ENCODE measurements around the gene IL10. TPM values are rescaled to one million over a fixed set of nuclear protein-coding genes. Genes with fewer than 3 reads are reported as not detected.
"Not testable (repeated sequence)": the region's sequence is repeated elsewhere in the genome, so short reads cannot be mapped to it uniquely, and the experiment has no call there.

IL10 gene
- total RNA-seq, 1 donor from 2014 or later: not detected

- Mint-ChIP-seq H3K27ac (ENCODE audit: unreplicated experiment) (no peak within 1 kb of the TSS), H3K4me1 (peaks cover 26% of the 10 kb centered on the region), H3K36me3 (ENCODE audit: low read depth) (no peaks in the 10 kb centered on the region), H3K4me3 (no peak within 1 kb of the TSS), H3K27me3 (ENCODE audit: low read depth) (no peaks in the 10 kb centered on the region), H3K9me3 (no peaks in the 10 kb centered on the region)
- no peak for DNase-seq (ENCODE audit: low read depth, low spot score)
- no peak for TF ChIP-seq CTCF (conservative IDR thresholded peaks at IDR 0.05)
Measured at GRCh38 chr1:206770531-206771337, 1.6 kb downstream of the IL10 start, which contains the start of gene IL19. Gene IL19, plus strand, starts transcription at chr1:206770773. Its CDS starts 65,890 bp downstream, at chr1:206836663.

GRCh38 chr1:206769304-206769731 lies 3.0 kb downstream of the IL10 start:
- no peak for TF ChIP-seq CTCF (conservative IDR thresholded peaks at IDR 0.05)
- Mint-ChIP-seq H3K4me3 (no peak overlapping the region), H3K27me3 (ENCODE audit: low read depth) (no peaks in the 10 kb centered on the region), H3K36me3 (ENCODE audit: low read depth) (no peaks in the 10 kb centered on the region), H3K27ac (ENCODE audit: unreplicated experiment) (no peak overlapping the region), H3K4me1 (peaks cover 26% of the 10 kb centered on the region), H3K9me3 (no peaks in the 10 kb centered on the region)
- DNase-seq (ENCODE audit: low read depth, low spot score): no peak

- no peak for DNase-seq (ENCODE audit: low read depth, low spot score)
- Mint-ChIP-seq H3K9me3 (no peaks in the 10 kb centered on the region), H3K27ac (ENCODE audit: unreplicated experiment) (no peak overlapping the region), H3K36me3 (ENCODE audit: low read depth) (no peaks in the 10 kb centered on the region), H3K4me3 (no peak overlapping the region), H3K27me3 (ENCODE audit: low read depth) (no peaks in the 10 kb centered on the region), H3K4me1 (peaks cover 26% of the 10 kb centered on the region)
- no peak for TF ChIP-seq CTCF (conservative IDR thresholded peaks at IDR 0.05)
Measured at GRCh38 chr1:206768472-206769303, 3.6 kb downstream of the IL10 start.

- no peak for TF ChIP-seq CTCF (conservative IDR thresholded peaks at IDR 0.05)
- DNase-seq (ENCODE audit: low read depth, low spot score): no peak
- Mint-ChIP-seq H3K4me3 (no peak overlapping the region), H3K27me3 (ENCODE audit: low read depth) (peaks cover 1% of the 10 kb centered on the region), H3K36me3 (ENCODE audit: low read depth) (no peaks in the 10 kb centered on the region), H3K9me3 (no peaks in the 10 kb centered on the region), H3K4me1 (peaks cover 26% of the 10 kb centered on the region), H3K27ac (ENCODE audit: unreplicated experiment) (peak overlapping the region; percentile 40)
Measured at GRCh38 chr1:206766251-206766856, 5.9 kb downstream of the IL10 start.

GRCh38 chr1:206765771-206766170 lies 6.5 kb downstream of the IL10 start:
- not testable (repeated sequence) for H3K27ac Mint-ChIP-seq (ENCODE audit: unreplicated experiment); H3K4me3 Mint-ChIP-seq; H3K9me3 Mint-ChIP-seq; H3K27me3 Mint-ChIP-seq (ENCODE audit: low read depth); H3K36me3 Mint-ChIP-seq (ENCODE audit: low read depth); DNase-seq (ENCODE audit: low read depth, low spot score)
- peaks cover 21% of the 10 kb centered on the region for H3K4me1 Mint-ChIP-seq

GRCh38 chr1:206762741-206763364 lies 9.4 kb downstream of the IL10 start:
- not testable (repeated sequence) for H3K4me3 Mint-ChIP-seq; H3K27me3 Mint-ChIP-seq (ENCODE audit: low read depth); H3K27ac Mint-ChIP-seq (ENCODE audit: unreplicated experiment); H3K9me3 Mint-ChIP-seq; DNase-seq (ENCODE audit: low read depth, low spot score); H3K4me1 Mint-ChIP-seq; H3K36me3 Mint-ChIP-seq (ENCODE audit: low read depth)
